BE2C (cell line): ENCODE results near the gene SDF2L1.
"Not testable (repeated sequence)": the region's sequence is repeated elsewhere in the genome, so short reads cannot be mapped to it uniquely, and the experiment has no call there.

ENCODE experiments used
- DNase-seq: peaks from one replicate; pipeline ENCODE4 v3.0.0-alpha.2; 2020
- H3K27me3 ChIP-seq: fragments of 250-450 bp; sonication (Bioruptor Pico); 2 replicates; pipeline ENCODE4 v1.5.1; 2020; ENCODE audit warnings: mild to moderate bottlenecking
- H3K36me3 ChIP-seq: fragments of 250-450 bp; sonication (Bioruptor Pico); 2 replicates; pipeline ENCODE4 v1.5.1; 2020; ENCODE audit warnings: mild to moderate bottlenecking
- H3K4me1 ChIP-seq: fragments of 250-450 bp; sonication (Bioruptor Pico); 2 replicates; pipeline ENCODE4 v1.5.1; 2020
- H3K4me3 ChIP-seq: 2 replicates; pipeline ENCODE4 v1.5.1; 2011; ENCODE audit warnings: low read depth, low read length
- H3K9me3 ChIP-seq: fragments of 250-450 bp; sonication (Bioruptor Pico); 2 replicates; pipeline ENCODE4 v1.5.1; 2020
- CTCF ChIP-seq: IDR thresholded peaks from 2 replicates; pipeline ENCODE4 v1.5.1; 2012; ENCODE audit warnings: mild to moderate bottlenecking, low read depth, low read length

The SDF2L1 gene

DNA sequence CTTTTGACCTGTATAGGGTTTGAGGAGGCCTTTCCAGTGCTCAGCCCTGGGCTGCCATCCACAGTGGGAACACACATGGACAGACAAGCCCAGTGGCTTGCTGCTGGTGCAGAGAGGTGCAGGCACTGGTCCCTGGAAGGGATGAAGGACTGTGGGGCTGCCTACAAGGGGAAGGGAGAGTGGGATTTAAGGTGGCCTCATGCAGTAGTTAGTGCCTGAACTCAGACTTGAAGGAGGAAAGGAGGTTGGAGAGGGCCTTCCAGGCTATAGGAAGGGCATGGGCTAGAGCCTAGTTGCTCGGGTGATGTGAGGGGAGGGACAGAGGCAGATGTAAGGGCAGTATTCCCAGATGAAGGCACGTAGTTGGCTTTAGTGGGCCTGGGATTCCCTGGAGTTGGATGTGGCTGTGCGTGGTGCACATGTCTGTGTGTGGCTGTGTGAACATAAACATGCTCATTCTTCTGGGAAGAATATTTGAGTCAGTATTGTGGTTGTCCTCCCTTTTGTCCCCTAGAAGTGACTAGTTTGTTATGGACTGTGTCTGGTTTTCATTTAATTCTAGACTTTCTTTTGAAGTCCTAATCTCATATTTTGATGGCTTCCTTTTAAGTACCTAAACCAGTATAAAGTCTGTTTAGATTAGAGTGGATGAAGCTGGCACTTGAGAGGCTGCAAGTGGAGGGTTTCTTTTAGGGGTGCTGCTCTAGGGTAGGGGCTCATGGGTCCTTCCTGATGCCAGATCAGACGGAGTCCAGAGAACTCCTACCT is 30.7 kb upstream of the SDF2L1 start:
- Histone ChIP-seq H3K36me3 (peaks cover 58% of the 10 kb centered on the region), H3K9me3 (no peaks in the 10 kb centered on the region), H3K27me3 (no peaks in the 10 kb centered on the region), H3K4me3 (no peak overlapping the region), H3K4me1 (no peaks in the 10 kb centered on the region)
- DNase-seq = no peak
- no peak for TF ChIP-seq CTCF

GRCh38 chr22:21612858-21613257 is 29.2 kb upstream of the SDF2L1 start:
- no peaks in the 10 kb centered on the region for H3K9me3 ChIP-seq
- peaks cover 60% of the 10 kb centered on the region for H3K36me3 ChIP-seq
- no peaks in the 10 kb centered on the region for H3K4me1 ChIP-seq
- no peak for TF ChIP-seq CTCF
- H3K27me3 ChIP-seq = no peaks in the 10 kb centered on the region
- no peak for DNase-seq
- no peak overlapping the region for H3K4me3 ChIP-seq

- peaks cover 61% of the 10 kb centered on the region for H3K36me3 ChIP-seq
- no peak for DNase-seq
- TF ChIP-seq CTCF = no peak
- H3K4me1 ChIP-seq = no peaks in the 10 kb centered on the region
- H3K27me3 ChIP-seq = no peaks in the 10 kb centered on the region
- H3K4me3 ChIP-seq = no peak overlapping the region
- no peaks in the 10 kb centered on the region for H3K9me3 ChIP-seq
These were observed 28.4 kb upstream of the SDF2L1 start for GRCh38 chr22:21613553-21614233.

DNA sequence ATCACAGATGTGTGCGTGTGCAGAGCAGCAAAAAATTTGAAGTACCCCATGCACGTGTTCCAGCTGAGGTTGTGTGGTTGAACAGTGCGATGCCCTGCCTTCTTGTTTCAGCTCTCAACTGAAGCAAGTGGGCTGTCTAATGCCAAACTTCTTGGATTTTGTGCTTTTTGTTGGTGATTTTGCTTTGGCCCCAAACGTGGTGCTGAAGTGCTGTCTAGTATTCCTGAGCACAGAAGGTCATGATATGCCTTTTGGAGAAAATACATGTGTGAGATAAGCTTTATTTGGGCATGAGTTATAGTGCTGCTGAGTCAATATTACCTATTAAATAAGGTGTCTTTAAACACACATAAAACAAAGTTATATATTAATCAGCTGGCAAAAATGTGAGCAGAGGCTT is 26.4 kb upstream of the SDF2L1 start:
- TF ChIP-seq CTCF = no peak
- DNase-seq = no peak
- Histone ChIP-seq H3K4me3 (no peak overlapping the region), H3K9me3 (no peaks in the 10 kb centered on the region), H3K27me3 (no peaks in the 10 kb centered on the region), H3K4me1 (no peaks in the 10 kb centered on the region), H3K36me3 (peaks cover 58% of the 10 kb centered on the region)

DNA sequence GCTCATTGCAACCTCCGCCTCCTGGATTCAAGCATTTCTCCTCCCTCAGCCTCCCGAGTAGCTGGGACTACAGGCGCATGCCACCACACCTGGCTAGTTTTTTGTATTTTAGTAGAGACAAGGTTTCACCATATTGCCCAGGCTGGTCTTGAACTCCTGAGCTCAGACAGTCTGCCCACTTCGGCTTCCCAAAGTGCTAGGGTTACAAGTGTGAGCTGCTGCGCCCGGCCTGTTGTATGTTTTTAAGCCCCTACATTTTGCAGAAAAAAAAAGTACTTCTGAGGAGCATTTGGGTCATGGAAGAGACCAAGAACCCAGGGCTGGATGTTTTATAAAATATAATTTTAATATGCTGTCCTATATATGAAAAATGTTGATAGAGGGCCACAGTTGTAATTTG is 24.8 kb upstream of the SDF2L1 start:
- H3K9me3 ChIP-seq, H3K27me3 ChIP-seq, DNase-seq, H3K4me1 ChIP-seq, H3K4me3 ChIP-seq: not testable (repeated sequence)
- H3K36me3 ChIP-seq = peaks cover 53% of the 10 kb centered on the region

DNA sequence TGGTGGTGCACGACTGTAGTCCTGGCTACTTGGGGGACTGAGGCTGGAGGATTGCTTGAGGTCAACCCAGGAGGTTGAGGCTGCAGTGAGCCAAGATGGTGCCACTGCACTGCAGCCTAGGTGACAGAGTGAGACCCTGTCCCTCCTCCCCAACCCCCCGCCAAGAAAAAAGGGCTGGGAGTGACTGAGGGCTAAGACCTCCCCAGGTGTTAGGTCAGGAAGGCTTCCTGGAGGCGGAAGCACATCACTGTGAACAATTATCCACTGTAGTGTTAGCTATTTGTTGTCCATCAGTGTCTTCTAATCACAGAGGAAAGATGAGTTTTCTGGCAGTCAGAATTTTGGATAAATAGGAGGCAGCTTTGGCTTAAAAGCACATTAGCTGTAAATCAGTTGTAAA is 21.1 kb upstream of the SDF2L1 start:
- TF ChIP-seq CTCF = no peak
- DNase-seq = no peak

More for the DNA sequence above, 21.1 kb upstream of the SDF2L1 start:
- H3K9me3 ChIP-seq = no peaks in the 10 kb centered on the region
- H3K4me1 ChIP-seq = no peaks in the 10 kb centered on the region
- peaks cover 44% of the 10 kb centered on the region for H3K36me3 ChIP-seq
- no peaks in the 10 kb centered on the region for H3K27me3 ChIP-seq
- H3K4me3 ChIP-seq = no peak overlapping the region
